ENCODE measurements around the gene MLLT3.

DNA sequence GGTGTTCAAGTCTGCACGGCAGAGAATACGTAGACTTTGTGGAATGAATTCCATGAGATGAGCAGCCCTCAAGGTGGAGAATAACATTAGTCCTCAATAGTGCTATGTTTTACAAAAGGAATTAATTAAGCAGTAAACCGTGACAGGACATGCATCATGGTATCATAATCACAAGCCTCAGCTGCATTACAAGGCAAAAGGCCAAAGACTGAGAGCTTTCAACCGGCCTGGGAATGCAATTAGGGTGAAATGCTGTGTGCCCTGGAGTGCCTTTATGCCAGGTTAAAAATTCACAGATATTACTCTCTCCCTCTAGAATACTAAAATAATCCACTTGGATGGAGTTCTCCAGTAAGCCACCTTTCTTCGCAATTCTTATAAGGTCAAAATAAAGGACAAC, 270.6 kb downstream of the MLLT3 start:
- TF ChIP-seq, protein P1, sequence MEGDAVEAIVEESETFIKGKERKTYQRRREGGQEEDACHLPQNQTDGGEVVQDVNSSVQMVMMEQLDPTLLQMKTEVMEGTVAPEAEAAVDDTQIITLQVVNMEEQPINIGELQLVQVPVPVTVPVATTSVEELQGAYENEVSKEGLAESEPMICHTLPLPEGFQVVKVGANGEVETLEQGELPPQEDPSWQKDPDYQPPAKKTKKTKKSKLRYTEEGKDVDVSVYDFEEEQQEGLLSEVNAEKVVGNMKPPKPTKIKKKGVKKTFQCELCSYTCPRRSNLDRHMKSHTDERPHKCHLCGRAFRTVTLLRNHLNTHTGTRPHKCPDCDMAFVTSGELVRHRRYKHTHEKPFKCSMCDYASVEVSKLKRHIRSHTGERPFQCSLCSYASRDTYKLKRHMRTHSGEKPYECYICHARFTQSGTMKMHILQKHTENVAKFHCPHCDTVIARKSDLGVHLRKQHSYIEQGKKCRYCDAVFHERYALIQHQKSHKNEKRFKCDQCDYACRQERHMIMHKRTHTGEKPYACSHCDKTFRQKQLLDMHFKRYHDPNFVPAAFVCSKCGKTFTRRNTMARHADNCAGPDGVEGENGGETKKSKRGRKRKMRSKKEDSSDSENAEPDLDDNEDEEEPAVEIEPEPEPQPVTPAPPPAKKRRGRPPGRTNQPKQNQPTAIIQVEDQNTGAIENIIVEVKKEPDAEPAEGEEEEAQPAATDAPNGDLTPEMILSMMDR (IDR thresholded peaks at IDR 0.05; ENCODE audit: low read length), result no peak
- TF ChIP-seq EZH2 (optimal IDR thresholded peaks at IDR 0.05; ENCODE audit: low read depth, low read length), result no peak

All from MM.1S (cell line).